MCF 10A (cell line): ENCODE results near the gene UBE2Z. TPM values are rescaled to one million over a fixed set of nuclear protein-coding genes. Genes with fewer than 3 reads are reported as not detected.
A peak's percentile ranks its signal among the peaks of the same experiment; 100 is the strongest.

Experiments used
- BruUV-seq: library from RNA; stranded (reverse); fragments of 400-500 nt; replicated peaks from 2 replicates; lab custom pipeline; 2021; lab: Mats Ljungman, UMichigan
- CTCF ChIA-PET: fragments of 300-600 bp; sonication (Branson Sonifier 250); formaldehyde crosslinking; extraction: SDS; loops from one replicate; lab custom pipeline; 2021; ENCODE audit warnings: antibody characterized with exemption, inconsistent platforms; lab: Yijun Ruan, JAX
- POLR2A ChIA-PET: fragments of 300-600, 350-650 bp; sonication (Branson Sonifier 250); formaldehyde crosslinking; extraction: SDS; loops from one replicate; lab custom pipeline; 2020; ENCODE audit warnings: antibody characterized with exemption, inconsistent platforms; lab: Yijun Ruan, JAX
- DNase-seq: peaks from one replicate; pipeline ENCODE4 v3.0.0-alpha.2; 2018; ENCODE audit not compliant: unreplicated experiment
- H3K27ac Mint-ChIP-seq: one replicate; pipeline ENCODE4 v1.8.0; 2022; ENCODE audit warnings: mild to moderate bottlenecking, low read depth, mixed read lengths; ENCODE audit not compliant: unreplicated experiment
- H3K27me3 Mint-ChIP-seq: one replicate; pipeline ENCODE4 v1.8.0; 2022; ENCODE audit warnings: mixed read lengths; ENCODE audit not compliant: insufficient read depth, unreplicated experiment
- H3K36me3 Mint-ChIP-seq: one replicate; pipeline ENCODE4 v1.8.0; 2022; ENCODE audit warnings: mild to moderate bottlenecking, moderate library complexity, mixed read lengths; ENCODE audit not compliant: insufficient read depth, unreplicated experiment
- H3K4me1 Mint-ChIP-seq: one replicate; pipeline ENCODE4 v1.8.0; 2022; ENCODE audit warnings: mixed read lengths; ENCODE audit not compliant: insufficient read depth, unreplicated experiment
- H3K4me3 Mint-ChIP-seq: one replicate; pipeline ENCODE4 v1.8.0; 2022; ENCODE audit warnings: mild to moderate bottlenecking, moderate library complexity, mixed read lengths; ENCODE audit not compliant: unreplicated experiment
- H3K9me3 Mint-ChIP-seq: one replicate; pipeline ENCODE4 v1.8.0; 2022; ENCODE audit warnings: mixed read lengths; ENCODE audit not compliant: unreplicated experiment
- CTCF ChIP-seq: fragments of 200-600 bp; IDR thresholded peaks from one replicate; pipeline ENCODE4 v1.8.0; 2022; ENCODE audit warnings: antibody characterized with exemption, mild to moderate bottlenecking; ENCODE audit not compliant: unreplicated experiment
- intact Hi-C: fragments of 100-400 bp; cut with micrococcal nuclease; formaldehyde crosslinking; loops from 2 replicates; pipeline ENCODE4 v1.14.1; 2022
- total RNA-seq: library from RNA; stranded (reverse); gene quantifications from 2 replicates; pipeline ENCODE4 v1.2.3, GENCODE V29; 2022

The UBE2Z gene
- total RNA-seq, 1 experiment from 2014 or later = 106 TPM

DNA sequence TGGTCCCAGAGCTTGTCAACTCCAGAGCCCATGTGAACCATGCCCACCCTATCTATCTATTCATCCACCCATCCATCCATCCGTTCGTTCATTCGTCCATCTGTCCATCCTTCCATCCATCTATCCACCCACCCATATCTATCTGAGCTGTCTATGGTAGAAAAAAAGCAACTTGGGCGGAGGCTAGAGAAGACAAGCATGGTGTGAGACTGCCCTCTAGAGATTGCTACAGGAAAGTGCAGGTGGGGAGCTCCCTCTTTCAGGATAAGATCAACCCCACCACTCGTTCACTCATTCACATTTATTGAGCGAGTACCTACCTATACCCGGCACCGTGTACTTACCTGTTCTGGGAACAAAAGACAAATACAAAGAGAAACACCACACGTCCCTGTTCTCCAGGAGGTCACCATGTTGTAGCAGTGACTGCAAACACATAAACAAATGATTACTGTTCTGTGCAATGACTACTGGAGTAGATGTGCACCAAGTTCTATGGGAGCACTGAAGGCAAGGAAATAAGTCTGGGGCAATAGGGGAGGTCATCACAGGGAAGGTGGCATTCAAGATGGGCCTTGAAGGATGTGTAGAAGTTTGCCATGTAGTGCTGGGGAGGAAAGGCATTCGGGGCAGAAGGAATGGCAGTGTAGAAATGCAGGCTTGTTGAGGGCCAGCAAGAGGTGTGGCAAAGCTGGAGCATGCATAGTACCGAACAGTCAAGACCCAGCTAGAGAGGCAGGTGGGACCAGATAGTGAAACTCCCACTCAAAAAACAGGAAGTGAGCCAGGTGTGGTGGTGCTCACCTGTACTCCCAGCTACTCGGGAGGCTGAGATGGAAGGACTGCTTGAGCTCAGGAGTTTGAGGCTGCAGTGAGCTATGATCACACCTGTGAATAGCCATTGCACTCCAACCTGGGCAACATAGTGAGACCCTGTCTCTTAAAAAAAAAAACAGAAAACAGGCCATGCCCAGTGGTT, 29.0 kb upstream of the UBE2Z start:
- TF ChIP-seq CTCF = peak; percentile 83
- H3K4me1 Mint-ChIP-seq = no peaks in the 10 kb centered on the region
- no TSS peak for BruUV-seq
- H3K27me3 Mint-ChIP-seq = no peaks in the 10 kb centered on the region
- intact Hi-C loops = loop anchor here (1.0 to 2.0 kb wide), 6 partner anchors 65 to 208 kb away; no protein-coding TSS in a partner anchor
- POLR2A ChIA-PET = interaction anchor here (0.6 to 1.4 kb wide), 8 partner anchors 13 to 201 kb away, joined by 3 to 7 read pairs (median 4); partner anchors contain the start of genes ATP5MC1 and TTLL6
- H3K27ac Mint-ChIP-seq = no peak overlapping the region
- no peak overlapping the region for H3K4me3 Mint-ChIP-seq
- no peaks in the 10 kb centered on the region for H3K36me3 Mint-ChIP-seq
- peak; percentile 78 for DNase-seq
- H3K9me3 Mint-ChIP-seq = no peaks in the 10 kb centered on the region
- CTCF ChIA-PET = interaction anchor here (0.5 to 5.8 kb wide), 66 partner anchors 8 to 831 kb away, joined by 3 to 89 read pairs (median 4); partner anchors contain the start of genes HOXB13, NFE2L1, PRAC1 and PRAC2

DNA sequence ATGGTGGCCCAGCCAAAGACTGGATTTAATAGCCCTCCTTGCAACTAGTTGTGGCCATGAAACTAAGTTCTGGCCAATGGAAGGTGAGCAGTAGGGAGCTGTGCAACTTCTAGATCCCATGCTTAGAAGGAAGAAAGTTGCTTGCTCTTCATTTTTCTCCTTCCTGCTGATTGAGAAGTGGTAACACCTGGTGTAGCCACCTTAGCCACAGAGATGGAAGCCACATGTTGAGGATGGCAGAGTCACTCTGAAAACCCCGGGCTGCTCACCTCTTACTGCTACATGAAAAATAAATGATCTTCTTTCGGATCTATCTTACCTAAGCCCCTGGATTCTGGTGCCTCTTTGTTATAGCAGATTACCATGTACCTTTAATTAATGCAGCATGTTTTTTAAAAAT, 25.9 kb upstream of the UBE2Z start:
- ChIA-PET CTCF (interaction anchor here (0.5 to 2.5 kb wide), 14 partner anchors 10 to 754 kb away, joined by 3 to 17 read pairs (median 3); no protein-coding TSS in a partner anchor), POLR2A (interaction anchor here (1.6 kb wide), 1 partner anchor 80 kb away, joined by 4 read pairs; no protein-coding TSS in a partner anchor)
- no TSS peak for BruUV-seq
- DNase-seq = no peak
- no peak for TF ChIP-seq CTCF
- no peak overlapping the region for H3K27ac Mint-ChIP-seq
- no peaks in the 10 kb centered on the region for H3K27me3 Mint-ChIP-seq
- no peaks in the 10 kb centered on the region for H3K4me1 Mint-ChIP-seq
- no peaks in the 10 kb centered on the region for H3K36me3 Mint-ChIP-seq
- intact Hi-C loops = no loop called here
- H3K9me3 Mint-ChIP-seq = no peaks in the 10 kb centered on the region
- no peak overlapping the region for H3K4me3 Mint-ChIP-seq

GRCh38 chr17:48883171-48883570, 25.0 kb upstream of the UBE2Z start:
- POLR2A ChIA-PET = interaction anchor here (1.6 kb wide), 1 partner anchor 81 kb away, joined by 4 read pairs; no protein-coding TSS in a partner anchor
- H3K9me3 Mint-ChIP-seq = no peaks in the 10 kb centered on the region
- H3K4me1 Mint-ChIP-seq = no peaks in the 10 kb centered on the region
- no peak overlapping the region for H3K4me3 Mint-ChIP-seq
- H3K27me3 Mint-ChIP-seq = no peaks in the 10 kb centered on the region
- intact Hi-C loops = no loop called here
- no peaks in the 10 kb centered on the region for H3K36me3 Mint-ChIP-seq
- no TSS peak for BruUV-seq
- no peak for DNase-seq
- TF ChIP-seq CTCF = no peak
- CTCF ChIA-PET = interaction anchor here (0.5 to 5.4 kb wide), 19 partner anchors 14 to 339 kb away, joined by 3 to 27 read pairs (median 4); partner anchors contain the start of genes HOXB13 and PRAC2
- H3K27ac Mint-ChIP-seq = no peak overlapping the region

- POLR2A ChIA-PET = interaction anchor here (4.1 kb wide), 1 partner anchor 25 kb away, joined by 38 read pairs; no protein-coding TSS in a partner anchor
- no TSS peak for BruUV-seq
These were observed 18.1 kb upstream of the UBE2Z start for GRCh38 chr17:48890086-48890485.

More at GRCh38 chr17:48890086-48890485, 18.1 kb upstream of the UBE2Z start:
- TF ChIP-seq CTCF = no peak
- Mint-ChIP-seq H3K36me3 (peaks cover 17% of the 10 kb centered on the region), H3K4me3 (no peak overlapping the region), H3K4me1 (no peaks in the 10 kb centered on the region), H3K9me3 (no peaks in the 10 kb centered on the region), H3K27ac (no peak overlapping the region), H3K27me3 (no peaks in the 10 kb centered on the region)
- CTCF ChIA-PET = interaction anchor here (1.2 to 4.0 kb wide), 2 partner anchors 86 to 166 kb away, joined by 3 to 18 read pairs; partner anchors contain the start of gene PRAC2
- no peak for DNase-seq
- intact Hi-C loops = no loop called here
